Ascending aorta (tissue), 2 donors: ENCODE data around the gene C12orf43. TPM values are rescaled to one million over a fixed set of nuclear protein-coding genes. Genes with fewer than 3 reads are reported as not detected.

Experiments used
- DNase-seq, 2 donors: peaks; one replicate each; pipeline ENCODE4 v3.0.0-alpha.2; 2019; ENCODE audit warnings: low spot score in 2 of 2
- H3K27ac ChIP-seq, 2 donors: fragments of 200-600 bp; sonication (generic); one replicate each; pipeline ENCODE4 v1.5.1; 2016 to 2017; ENCODE audit warnings: mild to moderate bottlenecking in 1 of 2
- H3K27me3 ChIP-seq: fragments of 200-600 bp; sonication (generic); one replicate; pipeline ENCODE4 v1.5.1; 2017
- H3K36me3 ChIP-seq, 2 donors: fragments of 200-600 bp; sonication (generic); one replicate each; pipeline ENCODE4 v1.5.1; 2016
- H3K4me1 ChIP-seq, 2 donors: fragments of 200-600 bp; sonication (generic); one replicate each; pipeline ENCODE4 v1.5.1; 2016 to 2017; ENCODE audit warnings: mild to moderate bottlenecking in 1 of 2
- H3K4me3 ChIP-seq, 2 donors: fragments of 200-600 bp; sonication (generic); one replicate each; pipeline ENCODE4 v1.5.1; 2016 to 2017; ENCODE audit warnings: mild to moderate bottlenecking in 1 of 2
- H3K9me3 ChIP-seq, 2 donors: fragments of 200-600 bp; sonication (generic); one replicate each; pipeline ENCODE4 v1.5.1; 2016
- intact Hi-C: fragments of 100-400 bp; cut with DNase I; formaldehyde crosslinking; loops from one replicate; pipeline ENCODE4 v1.15.1; 2023
- total RNA-seq: library from RNA; depleted of rRNA; stranded (reverse); fragments of >200 nt; gene quantifications from one replicate; pipeline ENCODE4 v1.1.0, GENCODE V29; 2016
- TF ChIP-seq, protein P1 (sequence below), 3 experiments: fragments of 200-600 bp in 2 of 3; fragments of 450-650 bp in 1 of 3; sonication (generic) in 2 of 3; IDR thresholded peaks; one replicate each; pipeline ENCODE4 v1.5.1; 2016 to 2019; ENCODE audit warnings: antibody characterized with exemption in 3 of 3, mild to moderate bottlenecking in 1 of 3, moderate library complexity in 1 of 3

The C12orf43 gene
- total RNA-seq, 1 donor from 2014 or later: 47.1 TPM

DNA sequence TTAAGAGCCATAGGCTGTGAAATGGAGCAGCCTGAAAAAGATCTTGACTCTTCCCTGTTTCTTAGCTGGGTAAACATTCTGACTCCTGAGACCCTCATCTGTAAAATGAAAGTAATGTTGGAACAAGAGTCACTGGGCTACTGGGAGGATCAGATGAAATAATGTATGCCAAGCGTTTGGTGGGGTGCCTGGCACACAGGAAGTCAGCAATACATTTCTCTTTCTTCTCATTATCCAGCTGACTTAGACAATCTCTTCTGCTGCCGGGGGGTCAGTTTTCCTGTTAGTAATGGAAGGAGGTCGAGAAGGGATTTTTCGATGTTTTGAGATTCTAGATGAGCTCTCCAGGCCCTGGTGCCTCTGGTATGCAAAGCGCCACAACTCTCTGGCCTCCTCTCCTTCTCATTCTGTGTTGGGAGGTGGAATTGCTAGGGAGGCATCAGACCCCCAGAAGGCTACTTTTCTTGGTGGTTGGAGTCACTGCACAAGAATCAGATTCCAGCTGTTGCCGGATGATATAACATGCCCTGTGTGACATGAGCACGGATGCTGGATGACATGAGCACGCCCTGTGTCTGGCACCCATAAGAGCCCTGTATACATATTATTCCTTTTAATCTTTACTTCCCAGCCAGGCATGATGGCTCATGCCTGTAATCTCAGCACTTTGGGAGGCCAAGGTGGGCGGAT is 18.5 kb upstream of the C12orf43 start:
- intact Hi-C loops: no loop called here
- Histone ChIP-seq H3K36me3 (no peaks in the 10 kb centered on the region), H3K9me3 (no peaks in the 10 kb centered on the region), H3K4me3 (no peak overlapping the region), H3K27me3 (no peaks in the 10 kb centered on the region), H3K27ac (no peak overlapping the region), H3K4me1 (no peaks in the 10 kb centered on the region)
- TF ChIP-seq, protein P1, sequence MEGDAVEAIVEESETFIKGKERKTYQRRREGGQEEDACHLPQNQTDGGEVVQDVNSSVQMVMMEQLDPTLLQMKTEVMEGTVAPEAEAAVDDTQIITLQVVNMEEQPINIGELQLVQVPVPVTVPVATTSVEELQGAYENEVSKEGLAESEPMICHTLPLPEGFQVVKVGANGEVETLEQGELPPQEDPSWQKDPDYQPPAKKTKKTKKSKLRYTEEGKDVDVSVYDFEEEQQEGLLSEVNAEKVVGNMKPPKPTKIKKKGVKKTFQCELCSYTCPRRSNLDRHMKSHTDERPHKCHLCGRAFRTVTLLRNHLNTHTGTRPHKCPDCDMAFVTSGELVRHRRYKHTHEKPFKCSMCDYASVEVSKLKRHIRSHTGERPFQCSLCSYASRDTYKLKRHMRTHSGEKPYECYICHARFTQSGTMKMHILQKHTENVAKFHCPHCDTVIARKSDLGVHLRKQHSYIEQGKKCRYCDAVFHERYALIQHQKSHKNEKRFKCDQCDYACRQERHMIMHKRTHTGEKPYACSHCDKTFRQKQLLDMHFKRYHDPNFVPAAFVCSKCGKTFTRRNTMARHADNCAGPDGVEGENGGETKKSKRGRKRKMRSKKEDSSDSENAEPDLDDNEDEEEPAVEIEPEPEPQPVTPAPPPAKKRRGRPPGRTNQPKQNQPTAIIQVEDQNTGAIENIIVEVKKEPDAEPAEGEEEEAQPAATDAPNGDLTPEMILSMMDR (IDR thresholded peaks at IDR 0.05): no peak
- DNase-seq: no peak

DNA sequence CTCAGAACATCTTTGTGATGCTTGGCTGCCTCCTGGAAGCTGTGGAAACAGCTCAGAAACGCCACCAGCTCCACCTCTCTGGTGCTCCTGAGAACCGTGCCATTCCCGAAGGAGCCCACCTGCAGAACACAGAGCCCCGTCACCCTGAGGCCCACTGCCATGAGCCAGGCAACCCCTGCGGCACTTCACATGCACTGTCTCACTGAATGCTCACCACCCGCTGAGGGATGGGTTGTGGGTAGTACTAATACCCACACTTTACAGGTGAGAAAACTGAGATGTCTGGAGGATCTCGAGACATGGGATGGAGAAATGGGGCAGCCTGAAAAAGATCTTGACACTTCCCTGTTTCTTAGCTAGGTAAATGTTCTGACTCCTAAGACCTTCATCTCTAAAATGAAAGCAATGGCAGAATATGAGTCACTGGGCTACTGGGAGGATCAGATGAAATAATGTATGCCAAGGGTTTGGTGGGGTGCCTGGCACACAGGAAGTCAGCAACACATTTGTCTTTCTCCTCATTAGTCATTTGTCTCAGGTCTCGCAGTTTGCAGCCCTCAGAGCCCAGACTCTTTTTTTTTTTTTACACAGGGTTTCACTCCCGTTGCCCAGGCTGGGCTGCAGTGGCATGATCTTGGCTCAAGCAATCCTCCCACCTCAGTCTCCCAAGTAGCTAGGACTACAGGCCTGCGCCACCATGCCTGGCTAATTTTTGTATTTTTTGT is 17.5 kb upstream of the C12orf43 start:
- Histone ChIP-seq H3K36me3 (no peaks in the 10 kb centered on the region), H3K27me3 (no peaks in the 10 kb centered on the region), H3K4me3 (no peak overlapping the region), H3K4me1 (no peaks in the 10 kb centered on the region), H3K27ac (no peak overlapping the region), H3K9me3 (no peaks in the 10 kb centered on the region)
- DNase-seq: no peak
- TF ChIP-seq, protein P1 (IDR thresholded peaks at IDR 0.05): no peak
- intact Hi-C loops: no loop called here

DNA sequence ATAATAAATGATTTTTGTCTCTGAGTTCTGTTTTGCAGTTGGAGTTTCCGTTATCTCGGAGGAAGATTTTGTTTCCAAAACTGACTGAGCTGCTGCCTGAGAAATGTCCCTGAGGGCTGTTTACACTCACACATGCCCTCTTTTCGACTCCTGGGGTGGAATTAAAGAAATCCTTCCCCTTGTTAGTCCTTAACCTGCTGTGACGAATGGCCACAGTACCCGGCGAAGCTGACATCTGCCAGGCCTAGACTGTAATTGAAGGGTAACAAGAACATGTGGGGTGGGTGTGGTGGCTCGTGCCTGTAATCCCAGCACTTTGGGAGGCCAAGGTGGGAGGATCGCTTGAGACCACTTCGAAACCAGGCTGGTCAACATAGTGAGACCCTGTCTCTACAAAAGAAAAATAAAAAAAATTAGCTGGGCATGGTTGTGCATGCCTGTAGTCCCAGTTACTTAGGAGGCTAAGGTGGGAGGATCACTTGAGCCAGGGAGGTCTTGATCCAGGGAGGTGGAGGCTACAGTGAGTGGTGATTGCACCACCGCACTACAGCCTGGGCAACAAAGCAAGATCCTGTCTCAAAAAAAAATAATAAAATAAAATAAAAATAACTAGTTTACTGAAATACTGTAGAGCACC is 14.4 kb upstream of the C12orf43 start:
- Histone ChIP-seq H3K4me3 (no peak overlapping the region), H3K27ac (no peak overlapping the region), H3K4me1 (no peaks in the 10 kb centered on the region), H3K27me3 (no peaks in the 10 kb centered on the region), H3K36me3 (no peaks in the 10 kb centered on the region), H3K9me3 (no peaks in the 10 kb centered on the region)
- intact Hi-C loops: no loop called here
- DNase-seq: no peak
- TF ChIP-seq, protein P1 (IDR thresholded peaks at IDR 0.05): no peak

DNA sequence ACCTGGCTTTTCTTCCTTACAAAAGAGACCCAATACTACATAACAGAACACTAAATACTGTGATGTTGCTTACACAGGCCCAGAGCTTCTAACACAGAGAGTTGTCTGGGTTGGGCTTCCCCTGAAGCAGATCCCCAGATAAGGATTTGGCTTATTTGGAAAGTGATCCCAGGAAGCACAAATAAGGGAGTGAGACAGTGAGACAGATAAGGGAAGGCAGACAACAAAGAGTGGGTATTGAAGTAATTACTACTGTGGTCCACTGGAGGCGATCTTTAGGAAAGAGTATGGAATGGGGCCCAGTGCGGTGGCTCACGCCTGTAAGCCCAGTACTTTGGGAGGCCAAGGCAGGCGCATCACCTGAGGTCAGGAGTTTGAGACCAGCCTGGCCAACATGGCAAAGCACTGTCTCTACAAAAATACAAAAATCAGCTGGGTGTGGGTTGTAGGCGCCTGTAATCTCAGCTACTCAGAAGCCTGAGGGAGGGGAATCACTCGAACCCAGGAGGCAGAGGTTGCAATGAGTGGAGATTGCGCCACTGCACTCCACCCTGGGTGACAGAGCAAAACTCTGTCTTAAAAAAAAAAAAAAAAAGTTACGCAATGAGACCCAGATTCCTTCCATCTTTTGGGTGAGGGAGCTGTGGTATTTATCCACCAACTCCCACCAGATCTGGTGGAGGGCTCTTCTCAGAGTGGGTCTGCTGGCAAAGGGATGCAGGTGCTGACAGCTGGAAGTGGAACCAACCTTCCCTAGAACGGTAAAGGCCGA is 10.2 kb upstream of the C12orf43 start:
- DNase-seq: no peak
- TF ChIP-seq, protein P1 (IDR thresholded peaks at IDR 0.05): no peak
- intact Hi-C loops: no loop called here
- Histone ChIP-seq H3K27me3 (no peaks in the 10 kb centered on the region), H3K27ac (no peak overlapping the region), H3K4me1 (no peaks in the 10 kb centered on the region), H3K36me3 (no peaks in the 10 kb centered on the region), H3K4me3 (no peak overlapping the region), H3K9me3 (no peaks in the 10 kb centered on the region)

DNA sequence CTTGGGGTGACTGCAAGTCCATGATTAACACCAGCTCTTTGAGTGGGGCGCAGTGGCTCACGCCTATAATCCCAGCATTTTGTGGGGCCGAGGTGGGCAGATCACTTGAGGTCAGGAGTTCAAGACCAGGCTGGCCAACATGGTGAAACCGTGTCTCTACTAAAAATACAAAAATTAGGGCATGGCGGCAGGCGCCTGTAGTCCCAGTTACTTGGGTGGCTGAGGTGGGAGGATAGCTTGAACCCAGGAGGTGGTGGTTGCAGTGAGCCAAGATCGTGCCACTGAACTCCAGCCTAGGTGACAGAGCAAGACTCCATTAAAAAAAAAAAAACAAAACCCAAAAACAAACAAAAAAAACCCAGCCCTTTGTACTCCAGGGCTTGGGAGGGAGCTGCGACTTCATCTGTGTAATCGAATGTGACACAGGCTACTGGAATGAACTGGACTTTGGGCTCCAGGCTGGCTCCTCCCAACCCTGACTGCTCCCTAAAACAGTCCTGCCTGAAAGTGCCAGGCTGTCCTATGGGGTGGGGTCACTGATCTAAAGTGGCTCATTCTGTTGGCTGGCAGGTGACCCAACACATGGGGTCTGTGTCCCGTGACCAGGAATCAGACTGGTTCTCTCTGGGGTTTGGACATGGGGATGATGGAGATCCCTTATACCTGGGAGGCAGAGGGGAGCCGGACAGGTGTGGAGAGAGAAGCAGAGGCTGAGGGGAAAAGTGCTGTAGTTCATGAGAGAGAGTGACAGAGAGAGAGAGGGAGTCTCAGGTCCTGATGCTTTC is 9.3 kb upstream of the C12orf43 start:
- intact Hi-C loops: no loop called here
- Histone ChIP-seq H3K4me3 (no peak overlapping the region), H3K9me3 (no peaks in the 10 kb centered on the region), H3K36me3 (no peaks in the 10 kb centered on the region), H3K4me1 (no peaks in the 10 kb centered on the region), H3K27ac (no peak overlapping the region), H3K27me3 (no peaks in the 10 kb centered on the region)
- DNase-seq: no peak
- TF ChIP-seq, protein P1 (IDR thresholded peaks at IDR 0.05): no peak
